H9 (cell line): ENCODE measurements around the gene PRKAG2. TPM values are rescaled to one million over a fixed set of nuclear protein-coding genes. Genes with fewer than 3 reads are reported as not detected.

Source experiments
- DNase-seq: peaks from one replicate; pipeline ENCODE4 v3.0.0-alpha.2; 2017
- H2AFZ ChIP-seq: one replicate; pipeline ENCODE4 v1.6.1; 2013; ENCODE audit warnings: mild to moderate bottlenecking, low read length, control low read depth, moderate library complexity
- H2AK5ac ChIP-seq: 2 replicates; pipeline ENCODE4 v1.6.1; 2013; ENCODE audit warnings: low read length, control low read depth, mixed read lengths; ENCODE audit not compliant: insufficient read length
- H2BK120ac ChIP-seq: one replicate; pipeline ENCODE4 v1.6.1; 2013; ENCODE audit warnings: low read depth, mild to moderate bottlenecking, low read length, control low read depth, inconsistent platforms; ENCODE audit not compliant: poor library complexity, severe bottlenecking
- H2BK12ac ChIP-seq: 2 replicates; pipeline ENCODE4 v1.6.1; 2013; ENCODE audit warnings: low read length, control low read depth, mixed read lengths, low read depth; ENCODE audit not compliant: insufficient read length
- H2BK15ac ChIP-seq: 2 replicates; pipeline ENCODE4 v1.6.1; 2013; ENCODE audit warnings: low read depth, low read length, control low read depth
- H2BK20ac ChIP-seq: one replicate; pipeline ENCODE4 v1.6.1; 2013; ENCODE audit warnings: low read depth, mild to moderate bottlenecking, low read length, control low read depth, inconsistent platforms; ENCODE audit not compliant: poor library complexity, severe bottlenecking
- H2BK5ac ChIP-seq: 2 replicates; pipeline ENCODE4 v1.6.1; 2013; ENCODE audit warnings: low read length, control low read depth, mixed read lengths; ENCODE audit not compliant: insufficient read length
- H3K14ac ChIP-seq: 2 replicates; pipeline ENCODE4 v1.6.1; 2013; ENCODE audit warnings: low read length, control low read depth; ENCODE audit not compliant: insufficient read depth
- H3K18ac ChIP-seq: 2 replicates; pipeline ENCODE4 v1.6.1; 2013; ENCODE audit warnings: low read depth, mild to moderate bottlenecking, mixed read lengths, low read length, control low read depth; ENCODE audit not compliant: insufficient read length
- H3K23ac ChIP-seq: 2 replicates; pipeline ENCODE4 v1.6.1; 2013; ENCODE audit warnings: low read length, control low read depth, mixed read lengths, low read depth; ENCODE audit not compliant: insufficient read length
- H3K23me2 ChIP-seq: 2 replicates; pipeline ENCODE4 v1.6.1; 2013; ENCODE audit warnings: low read depth, mild to moderate bottlenecking, mixed read lengths, low read length, control low read depth; ENCODE audit not compliant: insufficient read length, poor library complexity, severe bottlenecking
- H3K27ac ChIP-seq: 2 replicates; pipeline ENCODE4 v1.5.1; 2013; ENCODE audit warnings: low read length, control low read depth, mixed read lengths, low read depth; ENCODE audit not compliant: insufficient read length
- H3K27me3 ChIP-seq: 2 replicates; pipeline ENCODE4 v1.6.1; 2013; ENCODE audit warnings: low read length, control low read depth, inconsistent platforms; ENCODE audit not compliant: insufficient read depth
- H3K4ac ChIP-seq: 2 replicates; pipeline ENCODE4 v1.6.1; 2013; ENCODE audit warnings: low read depth, mild to moderate bottlenecking, control low read depth, inconsistent platforms, low read length, moderate library complexity
- H3K4me1 ChIP-seq: 2 replicates; pipeline ENCODE4 v1.6.1; 2013; ENCODE audit warnings: low read length, control low read depth, inconsistent platforms; ENCODE audit not compliant: insufficient read depth
- H3K4me2 ChIP-seq: 2 replicates; pipeline ENCODE4 v1.6.1; 2013; ENCODE audit warnings: low read length, control low read depth, mixed read lengths; ENCODE audit not compliant: insufficient read length, insufficient read depth
- H3K56ac ChIP-seq: 2 replicates; pipeline ENCODE4 v1.6.1; 2013; ENCODE audit warnings: low read depth, mild to moderate bottlenecking, mixed read lengths, low read length, control low read depth; ENCODE audit not compliant: insufficient read length
- H3K79me1 ChIP-seq: 2 replicates; pipeline ENCODE4 v1.6.1; 2013; ENCODE audit warnings: low read depth, mild to moderate bottlenecking, moderate library complexity, low read length, control low read depth, inconsistent platforms; ENCODE audit not compliant: insufficient read depth, poor library complexity, severe bottlenecking
- H3K79me2 ChIP-seq: 2 replicates; pipeline ENCODE4 v1.6.1; 2013; ENCODE audit warnings: low read length, control low read depth, inconsistent platforms; ENCODE audit not compliant: insufficient read depth
- H3K9ac ChIP-seq: 2 replicates; pipeline ENCODE4 v1.6.1; 2013; ENCODE audit warnings: low read length, control low read depth, mixed read lengths; ENCODE audit not compliant: insufficient read length; ENCODE audit errors: extremely low read depth
- H3K9me3 ChIP-seq: one replicate; pipeline ENCODE4 v1.6.1; 2013; ENCODE audit warnings: low read depth, low read length, inconsistent platforms; ENCODE audit not compliant: control insufficient read depth
- H3T11ph ChIP-seq: one replicate; pipeline ENCODE4 v1.6.1; 2013; ENCODE audit warnings: mild to moderate bottlenecking, low read length, control low read depth, inconsistent platforms
- H4K20me1 ChIP-seq: one replicate; pipeline ENCODE4 v1.6.1; 2013; ENCODE audit not compliant: control insufficient read depth, insufficient read length, insufficient read depth
- H4K5ac ChIP-seq: 2 replicates; pipeline ENCODE4 v1.6.1; 2013; ENCODE audit warnings: low read depth, mild to moderate bottlenecking, mixed read lengths, low read length, control low read depth; ENCODE audit not compliant: insufficient read length
- H4K8ac ChIP-seq: replicated peaks from 2 replicates; pipeline ENCODE4 v1.6.1; 2013; ENCODE audit warnings: low read length, control low read depth, mixed read lengths, low read depth; ENCODE audit not compliant: insufficient read length
- H4K91ac ChIP-seq: 2 replicates; pipeline ENCODE4 v1.6.1; 2013; ENCODE audit warnings: low read depth, mild to moderate bottlenecking, moderate library complexity, mixed read lengths, low read length, control low read depth; ENCODE audit not compliant: insufficient read length
- H3K27ac Mint-ChIP-seq, 3 experiments: 2 replicates in 2 of 3; 3 replicates in 1 of 3; pipeline ENCODE4 v1.8.0; 2020 to 2021; ENCODE audit warnings: mixed read lengths in 3 of 3, mild to moderate bottlenecking in 1 of 3, moderate library complexity in 1 of 3
- H3K27me3 Mint-ChIP-seq: 2 replicates; pipeline ENCODE4 v1.8.0; 2021; ENCODE audit warnings: low read depth, mild to moderate bottlenecking, moderate library complexity, mixed read lengths
- H3K36me3 Mint-ChIP-seq, 3 experiments: 2 replicates in 2 of 3; 3 replicates in 1 of 3; pipeline ENCODE4 v1.8.0; 2020 to 2021; ENCODE audit warnings: low read depth in 3 of 3, mixed read lengths in 3 of 3; ENCODE audit not compliant: insufficient read depth in 1 of 3
- H3K4me1 Mint-ChIP-seq, 2 experiments: 2 replicates each; pipeline ENCODE4 v1.8.0; 2020; ENCODE audit warnings: mixed read lengths in 2 of 2
- H3K4me3 Mint-ChIP-seq, 2 experiments: 2 replicates in 1 of 2; 3 replicates in 1 of 2; pipeline ENCODE4 v1.8.0; 2020 to 2021; ENCODE audit warnings: mild to moderate bottlenecking in 2 of 2, mixed read lengths in 2 of 2, moderate library complexity in 1 of 2
- H3K9me3 Mint-ChIP-seq, 2 experiments: 2 replicates in 1 of 2; 3 replicates in 1 of 2; pipeline ENCODE4 v1.8.0; 2020; ENCODE audit warnings: mild to moderate bottlenecking in 2 of 2, mixed read lengths in 2 of 2, moderate library complexity in 1 of 2
- WGBS: extraction: QIAGEN DNeasy Blood & Tissue Kit; methylation state at CpG from one replicate; pipeline ENCODE4 v1.1.7; 2013; ENCODE audit warnings: missing lambda C conversion rate, low lambda C conversion rate, mixed read lengths; ENCODE audit not compliant: insufficient read length; ENCODE audit errors: extremely low coverage; 5-methylcytosine and 5-hydroxymethylcytosine counted together
- total RNA-seq: library from RNA; stranded (reverse); gene quantifications from 2 replicates; pipeline ENCODE4 v1.2.1, GENCODE V29; 2021
- TF ChIP-seq, protein P1 (sequence below): fragments of 200-600 bp; sonication (generic); conservative IDR thresholded peaks from 3 replicates; pipeline ENCODE4 v1.8.0; 2021; ENCODE audit warnings: antibody characterized with exemption, mild to moderate bottlenecking

Gene PRKAG2
- total RNA-seq, 1 experiment from 2014 or later: 11.8 TPM

DNA sequence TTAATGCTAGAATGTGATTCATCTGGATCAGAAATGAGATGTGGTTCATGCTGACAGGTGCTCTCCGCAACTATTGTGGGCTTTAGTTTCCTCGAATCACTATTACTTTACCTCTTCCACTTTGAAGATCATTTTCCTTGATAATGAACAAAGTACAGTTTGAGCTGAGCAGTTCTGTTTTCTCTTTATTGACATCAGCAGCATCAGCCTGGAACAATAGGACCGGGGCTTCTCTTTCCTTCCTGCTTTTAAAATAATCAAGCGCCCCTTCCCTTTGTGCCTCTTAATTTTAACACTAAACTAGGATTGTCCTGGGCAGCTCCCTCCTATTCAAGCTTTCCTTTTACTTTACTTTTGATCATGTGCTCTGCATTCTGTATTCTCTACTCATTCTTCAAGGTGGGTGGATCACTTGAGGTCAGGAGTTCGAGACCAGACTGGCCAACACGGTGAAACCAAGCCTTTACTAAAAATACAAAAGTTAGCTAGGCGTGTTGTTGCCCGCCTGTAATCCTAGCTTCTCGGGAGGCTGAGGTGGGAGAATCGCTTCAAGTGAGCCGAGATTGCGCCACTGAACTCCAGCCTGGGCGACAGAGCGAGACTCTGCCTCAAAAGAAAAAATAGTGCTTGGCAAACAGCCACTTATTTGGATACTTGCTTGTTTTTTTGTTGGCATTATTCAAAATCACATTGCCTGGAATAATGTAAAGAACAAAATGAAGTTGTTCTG is 290.2 kb downstream of the PRKAG2 start:
- H3K23ac ChIP-seq: no peak overlapping the region
- H3K4me1 Mint-ChIP-seq: peaks cover 0 to 4% of the 10 kb centered on the region in 2 experiments; a peak in 2 of 4 replicates
- DNase-seq: no peak
- no CpG with 5 or more reads among the region's 14 CpGs for WGBS
- no peak overlapping the region for H3K27ac ChIP-seq
- no peaks in the 10 kb centered on the region for H3K9me3 Mint-ChIP-seq
- no peak overlapping the region for H2BK15ac ChIP-seq
- no peak overlapping the region for H3K14ac ChIP-seq
- no peak overlapping the region for H3K4ac ChIP-seq
- no peak overlapping the region for H3K18ac ChIP-seq
- no peak overlapping the region for H3K9ac ChIP-seq
- H3K23me2 ChIP-seq: no peaks in the 10 kb centered on the region
- H3K4me3 Mint-ChIP-seq: no peak overlapping the region
- H3K79me2 ChIP-seq: no peaks in the 10 kb centered on the region
- H2BK120ac ChIP-seq: no peak overlapping the region
- no peak overlapping the region for H4K5ac ChIP-seq
- no peak overlapping the region for H2AK5ac ChIP-seq
- no peak overlapping the region for H3K56ac ChIP-seq
- H4K20me1 ChIP-seq: no peaks in the 10 kb centered on the region
- TF ChIP-seq, protein P1, sequence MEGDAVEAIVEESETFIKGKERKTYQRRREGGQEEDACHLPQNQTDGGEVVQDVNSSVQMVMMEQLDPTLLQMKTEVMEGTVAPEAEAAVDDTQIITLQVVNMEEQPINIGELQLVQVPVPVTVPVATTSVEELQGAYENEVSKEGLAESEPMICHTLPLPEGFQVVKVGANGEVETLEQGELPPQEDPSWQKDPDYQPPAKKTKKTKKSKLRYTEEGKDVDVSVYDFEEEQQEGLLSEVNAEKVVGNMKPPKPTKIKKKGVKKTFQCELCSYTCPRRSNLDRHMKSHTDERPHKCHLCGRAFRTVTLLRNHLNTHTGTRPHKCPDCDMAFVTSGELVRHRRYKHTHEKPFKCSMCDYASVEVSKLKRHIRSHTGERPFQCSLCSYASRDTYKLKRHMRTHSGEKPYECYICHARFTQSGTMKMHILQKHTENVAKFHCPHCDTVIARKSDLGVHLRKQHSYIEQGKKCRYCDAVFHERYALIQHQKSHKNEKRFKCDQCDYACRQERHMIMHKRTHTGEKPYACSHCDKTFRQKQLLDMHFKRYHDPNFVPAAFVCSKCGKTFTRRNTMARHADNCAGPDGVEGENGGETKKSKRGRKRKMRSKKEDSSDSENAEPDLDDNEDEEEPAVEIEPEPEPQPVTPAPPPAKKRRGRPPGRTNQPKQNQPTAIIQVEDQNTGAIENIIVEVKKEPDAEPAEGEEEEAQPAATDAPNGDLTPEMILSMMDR: no peak
- H3K9me3 ChIP-seq: no peaks in the 10 kb centered on the region
- no peak overlapping the region for H3T11ph ChIP-seq
- H2BK20ac ChIP-seq: no peak overlapping the region
- H2AFZ ChIP-seq: no peak overlapping the region
- H3K79me1 ChIP-seq: no peaks in the 10 kb centered on the region
- H3K27me3 ChIP-seq: no peaks in the 10 kb centered on the region
- no peaks in the 10 kb centered on the region for H3K4me1 ChIP-seq
- H4K91ac ChIP-seq: no peak overlapping the region
- no peak overlapping the region for H2BK12ac ChIP-seq
- no peak overlapping the region for H3K27ac Mint-ChIP-seq
- H3K36me3 Mint-ChIP-seq: no peaks in the 10 kb centered on the region
- H4K8ac ChIP-seq: no peak overlapping the region
- no peaks in the 10 kb centered on the region for H3K27me3 Mint-ChIP-seq
- no peak overlapping the region for H2BK5ac ChIP-seq
- H3K4me2 ChIP-seq: no peak overlapping the region
